Neuron (in vitro differentiated cells): ENCODE results near the gene SH3PXD2B.
A peak's percentile ranks its signal among the peaks of the same experiment; 100 is the strongest.

Source experiments
- H2AFZ ChIP-seq: one replicate; pipeline ENCODE4 v1.6.1; 2013; ENCODE audit warnings: low read depth, mild to moderate bottlenecking, inconsistent platforms, low read length, moderate library complexity
- H3K27me3 ChIP-seq: one replicate; pipeline ENCODE4 v1.6.1; 2013; ENCODE audit warnings: low read length; ENCODE audit not compliant: insufficient read depth
- H3K36me3 ChIP-seq: one replicate; pipeline ENCODE4 v1.6.1; 2013; ENCODE audit warnings: low read length; ENCODE audit not compliant: insufficient read depth
- H3K4me1 ChIP-seq: one replicate; pipeline ENCODE4 v1.6.1; 2013; ENCODE audit warnings: low read length; ENCODE audit not compliant: insufficient read depth
- H3K4me3 ChIP-seq: 2 replicates; pipeline ENCODE4 v1.5.1; 2013; ENCODE audit warnings: mild to moderate bottlenecking, low read length, moderate library complexity
- H3K9me3 ChIP-seq: one replicate; pipeline ENCODE4 v1.6.1; 2013; ENCODE audit warnings: low read length

The SH3PXD2B gene

DNA sequence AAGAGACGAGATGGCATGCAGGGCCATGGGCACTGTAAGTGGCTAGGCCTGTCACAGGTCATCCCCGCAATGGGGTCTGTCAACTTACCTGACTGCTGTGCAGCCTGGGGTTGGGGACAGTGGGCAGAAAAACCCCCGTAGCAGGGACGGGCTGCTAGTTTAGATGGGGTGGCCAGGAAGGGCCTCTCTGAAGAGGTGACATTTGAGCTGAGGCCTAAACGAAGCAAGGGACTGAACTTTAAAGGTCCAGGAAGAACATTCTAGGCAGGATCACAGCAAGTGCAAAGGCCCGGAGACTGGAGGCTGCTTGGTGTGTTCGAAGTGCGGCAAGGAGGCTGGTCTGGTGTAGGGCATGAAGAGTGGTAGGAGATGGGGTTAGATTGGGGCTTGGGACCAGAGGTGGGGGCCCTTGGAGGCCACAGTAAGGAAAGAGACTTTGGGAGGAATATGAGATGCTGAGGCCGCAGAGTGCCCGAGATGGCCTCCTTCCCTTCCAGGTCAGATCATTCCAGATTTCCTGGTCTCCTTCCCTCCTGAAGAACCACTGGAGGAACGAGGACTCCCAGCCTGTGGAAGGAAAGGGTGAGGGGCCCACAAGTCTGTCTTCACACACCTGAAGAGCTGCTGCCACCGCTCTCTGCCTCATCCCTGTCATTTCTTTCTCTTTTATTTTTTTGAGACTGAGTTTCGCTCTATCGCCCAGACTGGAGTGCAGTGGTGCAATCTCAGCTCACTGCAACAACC lies 37.9 kb upstream of the SH3PXD2B start:
- Histone ChIP-seq H3K36me3 (no peaks in the 10 kb centered on the region), H3K27me3 (peaks cover 4% of the 10 kb centered on the region), H3K4me3 (no peak overlapping the region), H3K9me3 (peaks cover 4% of the 10 kb centered on the region), H3K4me1 (no peaks in the 10 kb centered on the region), H2AFZ (no peak overlapping the region)

DNA sequence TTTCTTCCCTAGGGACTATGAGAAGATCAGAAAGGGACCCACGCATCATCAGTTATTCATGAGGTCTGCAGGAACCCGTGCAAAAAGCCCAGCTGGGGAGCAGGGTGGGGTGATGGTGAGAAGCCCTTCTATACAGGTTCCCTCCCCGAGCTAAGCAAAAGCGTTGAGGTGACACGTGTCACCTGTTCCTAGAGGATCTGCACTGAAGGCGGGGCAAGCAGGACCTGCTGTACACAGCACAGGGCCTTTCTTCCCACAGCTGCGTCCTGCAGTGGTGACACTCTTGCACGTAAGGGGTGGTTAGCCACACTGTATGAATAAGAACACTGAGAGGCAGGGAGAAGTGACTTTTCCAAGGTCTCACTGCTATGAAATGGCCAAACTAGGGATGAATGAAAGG lies 37.2 kb upstream of the SH3PXD2B start:
- no peaks in the 10 kb centered on the region for H3K36me3 ChIP-seq
- no peak overlapping the region for H3K4me3 ChIP-seq
- peaks cover under 1% of the 10 kb centered on the region for H3K4me1 ChIP-seq
- H2AFZ ChIP-seq = no peak overlapping the region
- peaks cover 4% of the 10 kb centered on the region for H3K9me3 ChIP-seq
- H3K27me3 ChIP-seq = peaks cover 4% of the 10 kb centered on the region

DNA sequence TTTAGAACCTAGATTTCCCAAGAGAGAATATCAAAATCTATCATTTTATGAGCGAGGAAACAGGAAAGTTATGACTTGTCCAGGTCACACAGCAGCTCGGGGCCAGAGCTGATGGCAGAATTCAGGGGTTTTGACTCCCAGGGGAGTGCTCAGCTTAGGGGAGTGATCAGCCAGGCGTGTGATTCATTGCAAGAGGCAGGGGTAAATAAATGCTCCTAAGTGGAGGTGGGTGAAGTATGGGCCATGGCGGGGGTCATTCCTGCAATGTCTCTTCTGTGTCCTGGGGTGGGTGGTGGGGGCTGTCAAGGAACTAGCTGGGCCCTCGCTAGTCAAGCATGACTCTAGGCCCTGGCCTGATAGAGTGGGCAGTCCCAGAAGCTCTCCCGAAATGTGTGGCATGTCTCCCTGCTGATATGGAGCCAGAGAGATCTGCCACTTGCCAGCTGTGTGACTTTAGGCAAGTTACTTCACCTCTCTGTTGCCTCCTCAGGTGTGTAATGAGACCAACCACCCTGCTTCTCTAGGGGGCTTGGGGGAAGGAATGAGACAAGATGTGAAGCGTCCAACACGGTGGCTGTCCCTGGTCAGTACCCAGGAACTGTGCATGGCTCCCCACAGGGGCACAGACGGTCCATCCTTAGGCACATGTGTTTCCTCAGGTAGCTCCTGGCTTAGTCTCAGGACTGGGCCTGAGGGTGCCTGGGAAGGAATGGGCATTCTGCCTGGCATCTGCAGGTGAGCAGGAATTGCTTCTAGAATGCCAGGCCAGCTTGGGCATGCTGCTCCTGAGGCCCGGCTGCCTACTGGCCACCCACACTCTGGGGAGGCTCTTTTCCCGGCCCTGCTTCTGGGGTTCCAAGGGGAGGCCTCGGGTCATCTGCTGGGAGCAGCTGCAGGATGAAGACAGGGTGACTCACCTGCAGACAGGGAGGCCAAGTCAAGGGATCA lies 36.5 kb upstream of the SH3PXD2B start:
- H3K9me3 ChIP-seq = peaks cover 4% of the 10 kb centered on the region
- H2AFZ ChIP-seq = no peak overlapping the region
- H3K4me3 ChIP-seq = no peak overlapping the region
- H3K36me3 ChIP-seq = no peaks in the 10 kb centered on the region
- peaks cover 4% of the 10 kb centered on the region for H3K27me3 ChIP-seq
- peaks cover 4% of the 10 kb centered on the region for H3K4me1 ChIP-seq

DNA sequence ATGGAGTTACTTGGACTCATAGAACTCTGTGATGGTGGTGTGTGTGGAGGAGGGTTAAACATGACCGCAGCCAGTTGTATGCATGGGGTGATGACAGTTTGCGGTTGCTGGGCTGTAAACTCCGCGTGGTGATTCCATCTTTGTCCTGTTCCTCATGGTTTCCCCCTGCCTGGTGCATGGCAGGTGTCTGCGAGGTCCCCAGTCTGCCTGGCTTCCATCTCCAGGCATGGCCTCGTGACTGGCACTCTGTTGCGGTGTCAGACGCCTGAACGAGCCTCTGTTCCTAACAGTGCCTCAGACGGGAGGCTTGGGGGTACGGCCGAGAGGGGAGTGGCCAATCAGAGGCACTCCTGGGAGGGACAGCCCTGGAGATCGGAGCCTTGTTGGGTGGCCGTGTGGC lies 33.9 kb upstream of the SH3PXD2B start:
- peaks cover 2% of the 10 kb centered on the region for H3K27me3 ChIP-seq
- no peaks in the 10 kb centered on the region for H3K36me3 ChIP-seq
- H3K4me1 ChIP-seq = peaks cover 4% of the 10 kb centered on the region
- H3K4me3 ChIP-seq = no peak overlapping the region
- no peaks in the 10 kb centered on the region for H3K9me3 ChIP-seq
- no peak overlapping the region for H2AFZ ChIP-seq

DNA sequence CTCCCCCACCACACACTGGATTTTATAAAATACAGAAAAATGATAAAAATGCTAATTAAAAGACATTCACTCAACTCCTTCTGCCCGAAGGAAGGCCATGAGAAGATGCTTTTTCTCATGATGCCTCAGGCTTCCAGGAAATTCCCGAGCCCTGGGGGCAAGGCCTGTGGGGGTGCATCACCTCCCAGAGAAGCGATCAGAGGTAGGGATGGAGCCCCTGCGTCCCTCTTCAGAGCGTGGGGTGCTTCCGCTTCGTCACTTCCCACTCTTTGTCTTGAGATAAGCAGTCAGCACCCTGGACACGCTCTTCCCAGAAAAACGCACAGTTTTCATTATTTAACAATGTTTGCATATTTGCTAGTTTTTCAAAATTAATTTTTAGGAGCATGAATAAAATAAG lies 33.3 kb upstream of the SH3PXD2B start:
- no peak overlapping the region for H2AFZ ChIP-seq
- H3K4me3 ChIP-seq = no peak overlapping the region
- no peaks in the 10 kb centered on the region for H3K36me3 ChIP-seq
- peaks cover 2% of the 10 kb centered on the region for H3K27me3 ChIP-seq
- H3K4me1 ChIP-seq = peaks cover 4% of the 10 kb centered on the region
- no peaks in the 10 kb centered on the region for H3K9me3 ChIP-seq

DNA sequence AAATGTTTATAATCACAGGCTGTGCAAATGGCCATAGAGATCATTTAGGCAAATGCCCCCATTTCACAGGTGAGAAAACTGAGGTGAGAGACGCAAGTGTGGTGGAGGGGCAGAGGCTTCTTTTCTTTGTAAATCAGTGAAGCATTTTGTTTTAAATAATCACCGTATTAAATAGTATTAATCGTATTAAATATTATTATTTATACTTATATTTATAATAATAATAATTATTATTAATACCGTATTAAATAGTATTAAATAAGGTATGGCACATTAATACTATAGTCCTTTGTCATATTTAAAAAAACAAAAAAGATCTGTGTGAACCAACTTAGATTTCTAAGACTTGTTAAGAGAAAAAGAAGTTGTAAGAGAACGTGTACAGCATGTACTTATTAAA lies 32.6 kb upstream of the SH3PXD2B start:
- H2AFZ ChIP-seq = no peak overlapping the region
- no peaks in the 10 kb centered on the region for H3K9me3 ChIP-seq
- H3K4me3 ChIP-seq = no peak overlapping the region
- peaks cover 4% of the 10 kb centered on the region for H3K4me1 ChIP-seq
- H3K27me3 ChIP-seq = no peaks in the 10 kb centered on the region
- H3K36me3 ChIP-seq = no peaks in the 10 kb centered on the region

DNA sequence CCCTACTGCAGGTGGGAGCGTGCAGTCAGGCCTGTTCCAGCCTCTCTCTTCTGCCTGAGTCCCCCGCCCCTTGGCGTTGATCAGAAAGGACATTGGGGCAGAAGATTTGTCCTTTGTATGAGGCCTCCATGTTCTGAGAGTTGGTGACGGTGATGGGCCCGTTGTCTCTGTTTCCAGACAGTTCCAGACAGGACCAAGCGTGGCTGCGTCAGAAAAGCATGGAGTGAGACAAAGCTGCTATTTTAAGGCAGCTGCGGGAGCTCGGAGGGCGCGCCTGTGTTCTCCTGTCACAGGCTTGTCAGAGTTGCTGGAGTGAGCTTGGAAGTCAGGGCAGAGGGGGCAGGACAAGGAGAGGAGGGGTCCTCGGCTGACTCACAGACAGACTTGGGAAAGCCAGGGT lies 32.1 kb upstream of the SH3PXD2B start:
- H3K9me3 ChIP-seq = no peaks in the 10 kb centered on the region
- H3K4me3 ChIP-seq = no peak overlapping the region
- H3K36me3 ChIP-seq = no peaks in the 10 kb centered on the region
- H3K27me3 ChIP-seq = no peaks in the 10 kb centered on the region
- H3K4me1 ChIP-seq = peaks cover 4% of the 10 kb centered on the region
- peak overlapping the region; percentile 6 for H2AFZ ChIP-seq

DNA sequence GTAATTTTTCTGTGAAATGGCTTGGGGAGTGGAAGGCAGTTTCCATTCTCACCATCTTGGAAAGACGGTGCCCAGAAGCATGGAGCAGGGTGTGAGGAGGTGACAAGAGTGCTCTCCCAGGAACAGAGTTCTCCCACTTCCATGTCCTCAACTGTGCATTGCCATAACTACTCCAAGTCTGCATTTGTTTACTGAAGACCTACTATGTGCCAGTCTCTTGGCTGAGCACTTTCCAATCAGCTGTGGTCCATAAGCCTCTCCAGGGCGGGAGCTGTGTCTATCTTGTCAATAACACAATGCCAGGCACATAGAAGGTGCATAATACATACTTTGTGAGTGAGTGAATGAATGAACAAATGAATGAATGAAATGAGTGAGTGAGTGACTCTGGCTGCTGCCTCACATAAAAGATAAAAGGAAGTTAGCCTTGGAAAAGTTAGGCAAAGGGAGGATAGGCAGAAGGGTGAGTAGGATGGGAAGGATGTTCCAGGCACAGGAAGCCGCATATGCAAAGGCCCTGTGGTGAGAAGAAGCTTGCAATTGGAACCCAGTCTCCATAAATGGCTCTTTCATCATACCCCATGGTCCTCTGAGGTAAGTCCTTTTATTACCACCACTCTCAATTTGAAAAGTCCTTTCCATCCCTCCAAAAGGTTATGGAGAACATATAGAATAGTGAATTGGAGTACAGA lies 31.3 kb upstream of the SH3PXD2B start:
- Histone ChIP-seq H2AFZ (no peak overlapping the region), H3K27me3 (no peaks in the 10 kb centered on the region), H3K4me3 (no peak overlapping the region), H3K4me1 (peaks cover 4% of the 10 kb centered on the region), H3K36me3 (no peaks in the 10 kb centered on the region), H3K9me3 (no peaks in the 10 kb centered on the region)

DNA sequence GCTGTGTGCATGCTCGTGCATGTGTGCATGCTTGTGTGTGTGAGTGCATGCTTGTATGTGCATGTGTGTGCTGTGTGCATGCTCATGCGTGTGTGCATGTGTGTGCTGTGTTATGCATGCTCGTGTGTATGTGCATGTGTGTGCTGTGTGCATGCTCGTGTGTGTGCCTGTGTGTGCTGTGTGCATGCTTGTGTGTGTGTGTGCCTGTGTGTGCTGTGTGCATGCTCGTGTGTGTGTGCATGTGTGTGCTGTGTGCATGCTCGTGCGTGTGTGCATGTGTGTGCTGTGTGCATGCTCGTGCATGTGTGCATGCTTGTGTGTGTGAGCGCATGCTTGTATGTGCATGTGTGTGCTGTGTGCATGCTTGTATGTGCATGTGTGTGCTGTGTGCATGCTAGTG lies 30.3 kb upstream of the SH3PXD2B start:
- Histone ChIP-seq H3K27me3 (no peaks in the 10 kb centered on the region), H3K9me3 (no peaks in the 10 kb centered on the region), H3K4me1 (peaks cover 4% of the 10 kb centered on the region), H3K4me3 (no peak overlapping the region), H3K36me3 (no peaks in the 10 kb centered on the region), H2AFZ (no peak overlapping the region)

DNA sequence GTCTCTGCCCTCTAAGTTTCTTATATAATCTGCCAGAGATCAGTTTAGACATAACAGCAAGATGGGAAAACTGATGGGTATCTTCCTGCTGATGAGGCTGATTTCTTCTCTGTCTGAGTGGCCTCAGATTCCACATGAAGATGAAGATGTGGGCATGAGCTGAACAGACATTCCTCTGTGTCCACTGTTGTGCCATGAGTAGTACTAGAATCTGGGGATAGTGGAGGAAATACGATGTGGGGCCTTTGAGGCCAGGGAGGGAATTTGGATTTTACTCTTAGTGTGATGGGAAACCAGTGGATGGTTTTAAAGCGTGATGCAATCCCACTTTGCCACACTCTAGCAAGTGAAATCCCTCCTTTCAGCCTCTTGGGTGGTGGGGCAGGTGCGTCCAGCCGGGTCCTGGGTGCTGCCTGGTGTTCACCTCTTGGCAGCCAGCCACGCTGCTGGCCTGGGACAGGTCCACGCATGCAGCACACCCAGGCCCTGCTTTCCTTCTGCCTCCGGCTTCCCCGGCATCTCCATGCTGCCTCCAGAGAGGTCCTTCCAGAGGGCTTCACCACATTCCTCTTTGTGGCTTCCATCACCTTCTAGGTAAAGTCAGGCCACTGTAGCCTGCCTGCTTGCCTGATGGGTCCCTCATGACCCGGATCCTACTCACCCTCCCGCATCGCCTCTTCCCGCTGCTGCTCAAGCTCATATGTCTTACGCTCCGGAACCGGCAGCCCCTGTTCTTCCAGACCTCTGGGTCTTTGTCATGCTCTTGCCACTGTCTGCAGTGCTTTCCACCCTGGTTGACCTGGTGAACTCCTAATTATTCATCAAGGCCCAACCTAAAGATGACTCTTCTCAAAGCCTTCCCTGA lies 28.1 kb upstream of the SH3PXD2B start:
- Histone ChIP-seq H3K4me1 (peaks cover 4% of the 10 kb centered on the region), H3K4me3 (no peak overlapping the region), H3K9me3 (no peaks in the 10 kb centered on the region), H3K36me3 (no peaks in the 10 kb centered on the region), H2AFZ (no peak overlapping the region), H3K27me3 (no peaks in the 10 kb centered on the region)

DNA sequence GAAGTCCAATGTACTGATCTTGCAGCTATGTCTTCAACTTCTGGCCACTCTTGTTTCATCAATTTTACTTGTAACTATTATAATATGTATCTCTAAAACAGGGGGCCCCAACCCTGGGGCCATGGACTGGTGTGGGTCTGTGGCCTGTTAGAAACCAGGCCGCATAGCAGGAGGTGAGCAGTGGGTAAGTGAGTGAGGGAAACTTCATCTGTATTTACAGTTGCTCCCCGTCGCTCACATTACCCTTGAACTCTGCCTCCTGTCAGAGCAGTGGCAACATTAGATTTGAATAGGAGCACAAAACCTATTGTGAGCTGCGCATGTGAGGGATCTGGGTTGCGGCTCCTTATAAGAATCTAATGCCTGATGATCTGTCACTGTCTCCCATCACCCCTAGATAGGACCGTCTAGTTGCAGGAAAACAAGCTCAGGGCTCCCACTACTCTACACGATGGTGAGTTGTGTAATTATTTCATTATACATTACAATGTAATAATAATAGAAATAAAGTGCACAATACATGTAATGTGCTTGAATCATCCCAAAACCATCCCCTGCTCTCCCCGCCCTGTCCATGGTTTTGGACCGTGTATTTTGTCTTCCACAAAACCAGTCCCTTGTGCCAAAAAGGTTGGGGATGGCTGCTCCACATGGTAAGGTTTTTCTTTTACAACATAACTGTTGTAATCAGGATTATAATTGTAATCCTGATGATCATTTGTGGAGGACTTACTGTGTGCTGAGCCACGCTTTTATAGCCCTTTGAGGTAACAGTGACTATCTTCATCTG lies 26.9 kb upstream of the SH3PXD2B start:
- Histone ChIP-seq H3K9me3 (no peaks in the 10 kb centered on the region), H3K4me1 (peaks cover 1% of the 10 kb centered on the region), H3K27me3 (no peaks in the 10 kb centered on the region), H2AFZ (no peak overlapping the region), H3K36me3 (no peaks in the 10 kb centered on the region), H3K4me3 (no peak overlapping the region)

DNA sequence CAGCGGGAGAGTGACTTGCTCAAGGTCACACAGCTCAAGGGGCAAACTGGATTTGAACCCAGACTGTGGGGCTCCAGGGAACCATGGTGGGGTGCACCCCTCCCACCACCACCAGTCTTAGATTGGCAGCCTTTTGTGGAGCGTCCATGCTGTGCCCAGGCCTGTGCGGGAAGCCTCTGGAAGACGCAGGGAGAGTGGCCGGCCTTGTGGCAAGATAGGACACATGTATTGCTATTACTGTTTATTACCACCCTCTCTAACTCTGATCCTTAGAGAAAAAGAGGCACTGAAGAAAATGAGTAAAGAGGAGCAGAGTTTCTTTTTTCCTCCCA lies 25.4 kb upstream of the SH3PXD2B start:
- Histone ChIP-seq H3K9me3 (no peaks in the 10 kb centered on the region), H3K27me3 (no peaks in the 10 kb centered on the region), H2AFZ (no peak overlapping the region), H3K4me1 (no peaks in the 10 kb centered on the region), H3K36me3 (no peaks in the 10 kb centered on the region), H3K4me3 (no peak overlapping the region)
